ENCODE measurements around the gene MAPRE2. TPM values are rescaled to one million over a fixed set of nuclear protein-coding genes. Genes with fewer than 3 reads are reported as not detected.

The MAPRE2 gene
- 47.9 and 51.8 TPM in 2 replicates for total RNA-seq
- long read RNA-seq, full-length matches to known transcripts = 143 of 170 reads
- long read RNA-seq, partial matches to known transcripts = 8 of 170 reads
- long read RNA-seq, other reads (novel, unspliced or antisense) = 19 of 170 reads

DNA sequence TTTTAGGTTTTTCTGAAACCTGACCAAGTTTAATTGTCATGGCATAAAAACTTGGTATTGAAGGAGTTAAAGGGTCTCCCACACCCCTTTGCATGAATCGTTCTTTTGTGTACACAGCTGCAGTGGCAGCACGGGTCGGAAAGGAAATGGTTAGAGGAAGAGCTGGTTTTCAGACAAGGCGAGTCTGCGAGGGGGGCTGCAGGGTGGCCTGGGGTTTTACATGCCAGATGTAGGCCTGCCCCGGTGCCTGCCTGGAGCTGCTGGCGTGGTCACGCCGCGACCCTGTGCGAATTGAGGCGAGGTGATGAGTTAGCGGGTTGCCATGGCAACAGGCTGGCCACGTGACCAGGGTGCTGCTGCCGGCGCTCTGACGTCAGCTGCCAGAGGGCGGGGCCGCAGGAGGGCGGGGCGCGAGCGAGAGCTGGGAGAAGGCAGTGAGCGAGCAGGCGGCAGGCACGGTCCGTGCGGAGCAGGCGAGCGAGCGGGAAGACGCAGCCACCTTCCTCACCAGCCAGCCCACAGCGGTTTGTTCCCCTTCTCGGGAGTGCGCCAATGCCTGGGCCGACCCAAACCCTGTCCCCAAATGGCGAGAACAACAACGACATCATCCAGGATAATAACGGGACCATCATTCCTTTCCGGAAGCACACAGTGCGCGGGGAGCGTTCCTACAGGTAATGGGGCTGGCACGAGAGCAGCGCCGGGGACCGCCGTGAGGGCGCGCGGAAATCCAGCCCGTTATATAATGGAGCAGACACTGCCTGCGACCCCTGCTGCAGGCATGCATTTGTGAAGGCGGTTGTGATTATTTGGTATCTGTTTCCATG, at the start of gene MAPRE2:
Gene MAPRE2 (plus strand): TSS at position 426 of the 827 bp plus-strand sequence. CDS start 127 bp downstream, at position 553.
- Mint-ChIP-seq H3K36me3 (ENCODE audit: insufficient read depth) (no peaks in the 10 kb centered on the region), H3K4me3 (ENCODE audit: low read depth) (peak within 1 kb of the TSS; percentile 97), H3K27me3 (no peaks in the 10 kb centered on the region), H3K27ac (peak within 1 kb of the TSS; percentile 99), H3K9me3 (ENCODE audit: low read depth) (no peaks in the 10 kb centered on the region), H3K4me1 (ENCODE audit: low read depth) (peaks cover 32% of the 10 kb centered on the region)
- TF ChIP-seq, protein P1, sequence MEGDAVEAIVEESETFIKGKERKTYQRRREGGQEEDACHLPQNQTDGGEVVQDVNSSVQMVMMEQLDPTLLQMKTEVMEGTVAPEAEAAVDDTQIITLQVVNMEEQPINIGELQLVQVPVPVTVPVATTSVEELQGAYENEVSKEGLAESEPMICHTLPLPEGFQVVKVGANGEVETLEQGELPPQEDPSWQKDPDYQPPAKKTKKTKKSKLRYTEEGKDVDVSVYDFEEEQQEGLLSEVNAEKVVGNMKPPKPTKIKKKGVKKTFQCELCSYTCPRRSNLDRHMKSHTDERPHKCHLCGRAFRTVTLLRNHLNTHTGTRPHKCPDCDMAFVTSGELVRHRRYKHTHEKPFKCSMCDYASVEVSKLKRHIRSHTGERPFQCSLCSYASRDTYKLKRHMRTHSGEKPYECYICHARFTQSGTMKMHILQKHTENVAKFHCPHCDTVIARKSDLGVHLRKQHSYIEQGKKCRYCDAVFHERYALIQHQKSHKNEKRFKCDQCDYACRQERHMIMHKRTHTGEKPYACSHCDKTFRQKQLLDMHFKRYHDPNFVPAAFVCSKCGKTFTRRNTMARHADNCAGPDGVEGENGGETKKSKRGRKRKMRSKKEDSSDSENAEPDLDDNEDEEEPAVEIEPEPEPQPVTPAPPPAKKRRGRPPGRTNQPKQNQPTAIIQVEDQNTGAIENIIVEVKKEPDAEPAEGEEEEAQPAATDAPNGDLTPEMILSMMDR (IDR thresholded peaks at IDR 0.05; ENCODE audit: unreplicated experiment) = peak; percentile 29
- peak; percentile 99 for DNase-seq (ENCODE audit: low spot score, unreplicated experiment)

DNA sequence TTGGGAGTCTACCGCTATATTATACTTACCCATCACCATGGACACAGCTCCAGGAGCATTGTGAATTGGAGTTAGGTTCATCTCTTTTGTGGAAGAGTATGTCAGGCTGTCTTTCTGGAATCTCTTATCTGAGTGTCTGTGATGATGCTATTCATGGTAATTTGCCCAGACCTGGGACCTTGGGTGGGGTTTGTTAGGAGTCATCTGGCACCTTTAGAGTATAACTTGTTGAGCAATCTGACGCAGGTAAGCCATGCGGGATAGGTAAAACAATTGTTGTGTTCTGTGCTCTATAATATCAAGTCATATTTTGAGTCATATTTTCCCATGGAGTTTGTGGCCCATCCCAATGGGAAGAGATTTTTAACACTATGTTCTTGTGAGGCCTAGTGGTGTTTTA, 49.7 kb upstream of the MAPRE2 start:
- DNase-seq (ENCODE audit: low spot score, unreplicated experiment) = no peak
- Mint-ChIP-seq H3K4me1 (ENCODE audit: low read depth) (no peaks in the 10 kb centered on the region), H3K27ac (no peak overlapping the region), H3K9me3 (ENCODE audit: low read depth) (no peaks in the 10 kb centered on the region), H3K36me3 (ENCODE audit: insufficient read depth) (no peaks in the 10 kb centered on the region), H3K4me3 (ENCODE audit: low read depth) (no peak overlapping the region), H3K27me3 (no peaks in the 10 kb centered on the region)
- TF ChIP-seq, protein P1 (IDR thresholded peaks at IDR 0.05; ENCODE audit: unreplicated experiment) = no peak

DNA sequence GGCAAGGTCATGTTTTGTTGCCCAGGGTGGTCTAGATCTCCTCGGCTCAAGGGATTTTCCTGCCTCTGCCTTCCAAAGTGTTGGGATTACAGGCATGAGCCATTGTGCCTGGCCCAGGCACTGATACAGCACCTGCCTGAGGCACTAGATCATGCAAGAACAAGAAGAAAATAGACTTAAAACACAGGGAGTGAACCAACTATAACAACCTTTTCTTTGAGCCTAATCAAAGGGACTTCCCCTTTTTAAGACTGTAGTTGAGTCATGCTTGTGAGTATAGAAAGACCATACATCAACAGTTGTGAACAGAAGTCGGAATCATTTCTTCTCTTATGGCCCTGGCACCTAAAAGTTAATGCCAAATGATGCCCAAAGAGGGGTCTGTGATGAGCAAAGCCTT, 47.9 kb upstream of the MAPRE2 start:
- no peaks in the 10 kb centered on the region for H3K4me1 Mint-ChIP-seq (ENCODE audit: low read depth)
- H3K27me3 Mint-ChIP-seq = no peaks in the 10 kb centered on the region
- H3K9me3 Mint-ChIP-seq (ENCODE audit: low read depth) = no peaks in the 10 kb centered on the region
- no peak overlapping the region for H3K27ac Mint-ChIP-seq
- no peak overlapping the region for H3K4me3 Mint-ChIP-seq (ENCODE audit: low read depth)
- DNase-seq (ENCODE audit: low spot score, unreplicated experiment) = no peak
- TF ChIP-seq, protein P1 (IDR thresholded peaks at IDR 0.05; ENCODE audit: unreplicated experiment) = no peak
- H3K36me3 Mint-ChIP-seq (ENCODE audit: insufficient read depth) = no peaks in the 10 kb centered on the region

DNA sequence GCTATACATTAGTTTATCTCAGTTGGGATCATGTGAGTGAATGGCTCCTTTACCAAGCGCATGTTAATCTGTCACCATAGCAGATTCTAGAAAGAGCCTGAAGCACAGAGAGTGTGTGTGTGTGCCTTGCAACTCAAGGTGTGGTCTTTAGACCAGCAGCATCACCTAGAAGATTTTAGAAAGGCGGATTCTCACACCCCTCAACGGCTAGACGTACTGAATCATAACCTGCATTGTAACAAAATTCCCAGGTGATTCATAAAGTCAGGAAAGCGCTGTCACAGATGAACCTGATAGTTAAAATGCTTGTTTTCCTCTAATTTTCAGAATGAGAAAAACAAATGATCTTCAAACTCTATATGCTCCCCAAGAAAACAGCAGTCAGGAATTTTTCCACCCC, 45.5 kb upstream of the MAPRE2 start:
- no peak overlapping the region for H3K27ac Mint-ChIP-seq
- TF ChIP-seq, protein P1 (IDR thresholded peaks at IDR 0.05; ENCODE audit: unreplicated experiment) = no peak
- no peaks in the 10 kb centered on the region for H3K36me3 Mint-ChIP-seq (ENCODE audit: insufficient read depth)
- H3K4me3 Mint-ChIP-seq (ENCODE audit: low read depth) = no peak overlapping the region
- no peaks in the 10 kb centered on the region for H3K9me3 Mint-ChIP-seq (ENCODE audit: low read depth)
- H3K27me3 Mint-ChIP-seq = no peaks in the 10 kb centered on the region
- no peak for DNase-seq (ENCODE audit: low spot score, unreplicated experiment)
- H3K4me1 Mint-ChIP-seq (ENCODE audit: low read depth) = no peaks in the 10 kb centered on the region

DNA sequence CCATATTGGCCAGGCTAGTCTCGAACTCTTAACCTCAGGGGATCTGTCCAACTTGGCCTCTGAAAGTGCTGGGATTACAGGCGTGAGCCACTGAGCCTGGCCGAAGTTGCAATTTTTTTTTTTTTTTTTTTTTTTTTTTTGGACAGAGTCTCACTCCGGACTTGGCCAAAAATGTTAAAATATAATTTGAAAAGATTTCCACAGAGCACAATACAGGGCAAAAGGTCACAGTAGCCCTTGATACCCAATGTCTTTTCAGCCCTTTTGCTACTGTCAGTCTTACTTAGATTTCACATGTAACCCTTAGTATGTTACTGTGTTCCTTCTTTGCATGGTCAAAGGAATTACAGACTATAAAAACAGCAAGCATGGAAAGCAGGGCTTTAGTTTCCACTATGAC, 42.6 kb upstream of the MAPRE2 start:
- no peaks in the 10 kb centered on the region for H3K4me1 Mint-ChIP-seq (ENCODE audit: low read depth)
- H3K27me3 Mint-ChIP-seq = no peaks in the 10 kb centered on the region
- DNase-seq (ENCODE audit: low spot score, unreplicated experiment) = no peak
- no peak overlapping the region for H3K4me3 Mint-ChIP-seq (ENCODE audit: low read depth)
- TF ChIP-seq, protein P1 (IDR thresholded peaks at IDR 0.05; ENCODE audit: unreplicated experiment) = no peak
- no peaks in the 10 kb centered on the region for H3K9me3 Mint-ChIP-seq (ENCODE audit: low read depth)
- H3K27ac Mint-ChIP-seq = no peak overlapping the region
- H3K36me3 Mint-ChIP-seq (ENCODE audit: insufficient read depth) = no peaks in the 10 kb centered on the region

All from progenitor cell of endocrine pancreas (in vitro differentiated cells).